Measurements from ENCODE around the gene ATP12A. TPM values are rescaled to one million over a fixed set of nuclear protein-coding genes. Genes with fewer than 3 reads are reported as not detected.

ATP12A gene
- total RNA-seq, 4 donors from 2014 or later = not detected

DNA sequence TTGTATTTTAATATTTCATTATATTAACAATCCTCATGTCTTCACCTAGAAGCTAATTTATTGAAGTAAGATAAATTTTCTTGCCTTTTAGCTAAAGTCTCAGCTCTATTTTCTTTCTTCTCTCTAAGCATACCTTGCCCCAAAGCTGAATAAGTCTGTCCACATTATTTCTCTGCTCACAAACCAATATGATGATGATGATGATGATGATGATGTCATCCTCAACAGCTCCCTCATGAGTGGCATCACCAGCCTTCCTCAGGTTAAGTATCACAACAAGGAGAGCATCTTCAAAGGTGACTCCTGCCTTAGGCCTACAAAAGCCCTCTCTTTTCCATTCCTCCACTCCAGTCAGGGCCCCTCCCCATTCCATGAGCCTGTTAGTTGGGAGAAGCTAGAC lies 31.9 kb upstream of the ATP12A start:
- TF ChIP-seq, protein P1, sequence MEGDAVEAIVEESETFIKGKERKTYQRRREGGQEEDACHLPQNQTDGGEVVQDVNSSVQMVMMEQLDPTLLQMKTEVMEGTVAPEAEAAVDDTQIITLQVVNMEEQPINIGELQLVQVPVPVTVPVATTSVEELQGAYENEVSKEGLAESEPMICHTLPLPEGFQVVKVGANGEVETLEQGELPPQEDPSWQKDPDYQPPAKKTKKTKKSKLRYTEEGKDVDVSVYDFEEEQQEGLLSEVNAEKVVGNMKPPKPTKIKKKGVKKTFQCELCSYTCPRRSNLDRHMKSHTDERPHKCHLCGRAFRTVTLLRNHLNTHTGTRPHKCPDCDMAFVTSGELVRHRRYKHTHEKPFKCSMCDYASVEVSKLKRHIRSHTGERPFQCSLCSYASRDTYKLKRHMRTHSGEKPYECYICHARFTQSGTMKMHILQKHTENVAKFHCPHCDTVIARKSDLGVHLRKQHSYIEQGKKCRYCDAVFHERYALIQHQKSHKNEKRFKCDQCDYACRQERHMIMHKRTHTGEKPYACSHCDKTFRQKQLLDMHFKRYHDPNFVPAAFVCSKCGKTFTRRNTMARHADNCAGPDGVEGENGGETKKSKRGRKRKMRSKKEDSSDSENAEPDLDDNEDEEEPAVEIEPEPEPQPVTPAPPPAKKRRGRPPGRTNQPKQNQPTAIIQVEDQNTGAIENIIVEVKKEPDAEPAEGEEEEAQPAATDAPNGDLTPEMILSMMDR (IDR thresholded peaks at IDR 0.05 in 4 of 5, conservative IDR thresholded peaks at IDR 0.05 in 1 of 5) = no peak
- no peak for TF ChIP-seq POLR2A (IDR thresholded peaks at IDR 0.05)
- Histone ChIP-seq H3K27ac (no peak overlapping the region), H3K4me3 (no peak overlapping the region), H3K4me1 (no peaks in the 10 kb centered on the region), H3K9me3 (no peaks in the 10 kb centered on the region), H3K36me3 (no peaks in the 10 kb centered on the region), H3K27me3 (no peaks in the 10 kb centered on the region)
- no peak for DNase-seq
- ATAC-seq = no peak
- in situ Hi-C loops (cut with MboI; ENCODE audit: low sequenced_read_pairs in 4 of 4) = no loop called here
- intact Hi-C loops (cut with DNase I; ENCODE audit: low total_unique reads) = no loop called here

DNA sequence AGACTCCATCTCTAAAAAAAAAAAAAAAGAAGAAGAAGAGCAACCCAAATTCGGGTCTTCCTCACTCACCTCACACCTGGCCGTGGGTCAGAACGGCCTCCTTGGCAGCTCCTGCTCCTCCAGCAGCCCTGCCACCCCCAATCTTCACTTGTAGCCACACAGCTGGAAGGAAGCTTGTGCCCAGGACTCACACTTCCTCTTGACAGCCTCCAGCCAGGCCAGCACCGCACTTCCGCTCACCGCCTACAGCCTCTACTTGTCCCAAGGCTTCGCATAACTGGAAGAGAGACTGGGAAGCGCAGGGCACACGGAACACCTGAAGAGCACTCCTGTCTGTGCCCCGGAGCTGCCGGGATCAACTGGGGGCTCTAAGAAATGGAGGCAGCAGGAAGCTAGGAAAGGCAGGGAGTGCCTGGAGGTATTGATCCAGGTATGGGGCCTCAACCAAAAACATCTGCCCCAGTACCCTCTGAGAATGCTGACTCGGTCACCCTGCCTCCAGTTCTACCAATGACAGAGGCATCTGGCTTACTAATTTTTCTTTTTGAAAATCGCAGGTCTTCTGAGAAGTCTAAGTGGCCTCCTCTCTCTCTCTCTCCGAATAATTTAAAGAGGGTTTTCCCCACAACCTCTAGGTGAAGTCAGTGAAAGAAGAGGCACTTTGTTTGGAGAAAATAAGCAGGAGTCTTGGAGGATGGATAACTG lies 31.1 kb upstream of the ATP12A start:
- no peak overlapping the region for H3K4me3 ChIP-seq
- H3K4me1 ChIP-seq = no peaks in the 10 kb centered on the region
- DNase-seq (no peak), ATAC-seq (no peak)
- no peaks in the 10 kb centered on the region for H3K36me3 ChIP-seq
- H3K27me3 ChIP-seq = no peaks in the 10 kb centered on the region
- TF ChIP-seq, protein P1 (IDR thresholded peaks at IDR 0.05 in 4 of 5, conservative IDR thresholded peaks at IDR 0.05 in 1 of 5) = no peak
- TF ChIP-seq POLR2A (IDR thresholded peaks at IDR 0.05) = no peak
- in situ Hi-C loops (cut with MboI; ENCODE audit: low sequenced_read_pairs in 4 of 4) (no loop called here), intact Hi-C loops (cut with DNase I; ENCODE audit: low total_unique reads) (no loop called here)
- H3K9me3 ChIP-seq = no peaks in the 10 kb centered on the region
- H3K27ac ChIP-seq = no peak overlapping the region

DNA sequence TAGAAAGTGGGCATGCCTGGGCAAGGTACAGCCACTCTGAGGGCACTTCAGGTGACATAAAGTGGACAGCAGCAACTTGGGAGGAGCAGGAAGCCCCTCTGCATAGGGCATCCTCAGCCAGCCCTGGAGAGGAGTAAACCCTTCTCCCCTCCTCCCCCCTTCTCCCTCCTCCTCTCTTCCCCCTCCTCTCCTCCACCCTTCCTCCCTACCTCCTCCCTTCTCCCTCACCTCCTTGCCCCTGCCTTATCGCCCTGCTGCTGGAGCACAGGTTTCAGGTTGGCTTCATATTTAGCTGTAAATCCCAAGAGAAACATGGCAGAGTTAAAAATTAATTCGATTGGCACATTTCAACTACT lies 30.5 kb upstream of the ATP12A start:
- Histone ChIP-seq H3K4me1 (no peaks in the 10 kb centered on the region), H3K27me3 (no peaks in the 10 kb centered on the region), H3K9me3 (no peaks in the 10 kb centered on the region), H3K36me3 (no peaks in the 10 kb centered on the region), H3K27ac (no peak overlapping the region), H3K4me3 (no peak overlapping the region)
- in situ Hi-C loops (cut with MboI; ENCODE audit: low sequenced_read_pairs in 4 of 4) = no loop called here
- no peak for ATAC-seq
- intact Hi-C loops (cut with DNase I; ENCODE audit: low total_unique reads) = no loop called here
- no peak for DNase-seq
- TF ChIP-seq, protein P1 (IDR thresholded peaks at IDR 0.05 in 4 of 5, conservative IDR thresholded peaks at IDR 0.05 in 1 of 5) = no peak
- TF ChIP-seq POLR2A (IDR thresholded peaks at IDR 0.05) = no peak

DNA sequence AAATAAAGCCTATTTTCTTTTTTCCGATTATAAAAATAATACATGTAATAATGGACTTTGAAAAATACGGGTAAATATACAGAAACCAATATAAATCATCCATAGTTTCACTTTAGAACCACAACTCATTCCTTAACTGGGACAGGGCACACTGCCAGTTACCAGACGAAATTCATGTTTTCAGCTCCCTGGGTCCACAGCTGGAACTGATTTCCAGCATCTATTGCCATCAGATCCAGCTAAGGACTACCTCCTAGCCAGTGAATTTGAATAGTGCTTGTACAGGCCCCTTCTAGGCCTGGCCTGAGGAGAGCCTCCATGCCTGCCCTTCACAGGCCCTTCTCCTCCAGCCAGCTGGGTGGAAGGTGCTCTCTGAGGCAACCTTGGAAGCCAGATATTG lies 30.0 kb upstream of the ATP12A start:
- TF ChIP-seq, protein P1 (IDR thresholded peaks at IDR 0.05 in 4 of 5, conservative IDR thresholded peaks at IDR 0.05 in 1 of 5) = no peak
- no peak for TF ChIP-seq POLR2A (IDR thresholded peaks at IDR 0.05)
- intact Hi-C loops (cut with DNase I; ENCODE audit: low total_unique reads) = no loop called here
- ATAC-seq = no peak
- Histone ChIP-seq H3K27me3 (no peaks in the 10 kb centered on the region), H3K4me3 (no peak overlapping the region), H3K4me1 (no peaks in the 10 kb centered on the region), H3K27ac (no peak overlapping the region), H3K9me3 (no peaks in the 10 kb centered on the region), H3K36me3 (no peaks in the 10 kb centered on the region)
- in situ Hi-C loops (cut with MboI; ENCODE audit: low sequenced_read_pairs in 4 of 4) = no loop called here
- no peak for DNase-seq

Data from gastrocnemius medialis (tissue), 4 donors.